HG03520 (cell line): ENCODE results near the gene AGMO.

Experiments
- ATAC-seq: cut with Tn5 transposase; IDR thresholded peaks from one replicate; pipeline ENCODE4 v1.9.1; 2021; ENCODE audit warnings: mild to moderate bottlenecking, moderate library complexity; ENCODE audit not compliant: unreplicated experiment

The AGMO gene

GRCh38 chr7:15252181-15252580 is 309.6 kb downstream of the AGMO start:
- ATAC-seq = no peak

- no peak for ATAC-seq
These were observed 313.3 kb downstream of the AGMO start for GRCh38 chr7:15248514-15248913.

GRCh38 chr7:15245831-15246230 is 316.0 kb downstream of the AGMO start:
- no peak for ATAC-seq

GRCh38 chr7:15239801-15240200 is 322.0 kb downstream of the AGMO start:
- ATAC-seq = no peak

GRCh38 chr7:15236952-15237351 is 324.9 kb downstream of the AGMO start:
- ATAC-seq = no peak

- ATAC-seq = no peak
These were observed 327.4 kb downstream of the AGMO start for GRCh38 chr7:15234431-15234830.

GRCh38 chr7:15228831-15229230 is 333.0 kb downstream of the AGMO start:
- no peak for ATAC-seq

- ATAC-seq = no peak
These were observed 335.8 kb downstream of the AGMO start for GRCh38 chr7:15225981-15226380.

GRCh38 chr7:15219758-15220157 is 342.1 kb downstream of the AGMO start:
- ATAC-seq = no peak

GRCh38 chr7:15218261-15218660 is 343.6 kb downstream of the AGMO start:
- ATAC-seq = no peak

- no peak for ATAC-seq
These were observed 346.2 kb downstream of the AGMO start for GRCh38 chr7:15215616-15216015.

GRCh38 chr7:15214976-15215375 is 346.8 kb downstream of the AGMO start:
- no peak for ATAC-seq

- ATAC-seq = no peak
These were observed 348.7 kb downstream of the AGMO start for GRCh38 chr7:15213093-15213492.

GRCh38 chr7:15209429-15209828 is 352.4 kb downstream of the AGMO start:
- ATAC-seq = no peak

- no peak for ATAC-seq
These were observed 357.4 kb downstream of the AGMO start for GRCh38 chr7:15204421-15204820.

GRCh38 chr7:15199482-15199881 is 362.3 kb downstream of the AGMO start:
- no peak for ATAC-seq

GRCh38 chr7:15197042-15197977 is 364.5 kb downstream of the AGMO start:
- ATAC-seq = no peak

- ATAC-seq = no peak
These were observed 383.8 kb downstream of the AGMO start for GRCh38 chr7:15178065-15178464.

- ATAC-seq = no peak
These were observed 385.7 kb downstream of the AGMO start for GRCh38 chr7:15176089-15176488.

GRCh38 chr7:15175152-15175551 is 386.7 kb downstream of the AGMO start:
- no peak for ATAC-seq

- ATAC-seq = no peak
These were observed 387.3 kb downstream of the AGMO start for GRCh38 chr7:15174485-15174884.

- ATAC-seq = no peak
These were observed 393.3 kb downstream of the AGMO start for GRCh38 chr7:15168489-15168888.

- no peak for ATAC-seq
These were observed 393.9 kb downstream of the AGMO start for GRCh38 chr7:15167912-15168311.
